ENCODE data around the gene SIAH2.

DNA sequence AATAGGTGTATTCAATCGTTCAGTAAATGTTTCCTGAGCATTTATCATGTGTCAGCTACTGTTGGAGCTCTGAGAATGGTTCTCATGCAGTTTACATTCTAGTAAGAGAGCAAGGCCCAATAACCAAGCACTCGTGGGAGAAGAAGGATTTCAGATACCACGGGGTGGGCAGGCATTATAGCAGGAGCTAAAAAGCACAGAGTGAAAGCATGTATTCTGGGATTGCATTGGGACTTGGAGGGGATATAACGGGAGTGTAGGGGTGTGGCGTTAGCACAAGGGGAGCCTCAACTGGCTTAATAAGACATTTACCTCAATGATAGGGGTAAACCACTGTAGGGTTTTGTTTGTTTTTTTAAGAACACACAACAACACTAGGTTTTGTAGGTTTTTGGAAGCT lies 1.6 kb upstream of the SIAH2 start:
- TF ChIP-seq FOXP2 (optimal IDR thresholded peaks at IDR 0.05; ENCODE audit: control extremely low read depth, extremely low read length, insufficient read depth) (no peak), EZH2 (IDR thresholded peaks at IDR 0.05) (no peak)

All from SK-N-MC (cell line).